Lung (tissue), 12 donors: ENCODE data around the gene PRR5. TPM values are rescaled to one million over a fixed set of nuclear protein-coding genes. Genes with fewer than 3 reads are reported as not detected.

Experiments
- ATAC-seq: fragments of 200-7000 bp; cut with Tn5 transposase; one replicate; pipeline ENCODE4 v1.9.1; 2020; ENCODE audit warnings: moderate number of reproducible peaks; ENCODE audit not compliant: insufficient read depth, low FRiP score
- DNase-seq, 3 donors: peaks; one replicate each; pipeline ENCODE4 v3.0.0-alpha.2; 2013 to 2017
- H3K27ac ChIP-seq, 2 donors: one replicate each; pipeline ENCODE4 v1.5.1; 2013; ENCODE audit warnings: mild to moderate bottlenecking in 2 of 2, moderate library complexity in 2 of 2, control low read depth in 1 of 2, inconsistent platforms in 1 of 2, low read depth in 1 of 2, low read length in 1 of 2
- H3K27me3 ChIP-seq, 3 donors: one replicate each; pipeline ENCODE4 v1.5.1; 2013; ENCODE audit warnings: low read length in 2 of 3; ENCODE audit not compliant: control insufficient read depth in 3 of 3, insufficient read depth in 3 of 3
- H3K36me3 ChIP-seq, 4 donors: one replicate each; pipeline ENCODE4 v1.5.1; 2013; ENCODE audit warnings: low read length in 4 of 4, mild to moderate bottlenecking in 1 of 4, moderate library complexity in 1 of 4; ENCODE audit not compliant: control insufficient read depth in 4 of 4, insufficient read depth in 4 of 4
- H3K4me1 ChIP-seq, 5 donors: one replicate each; pipeline ENCODE4 v1.5.1; 2013; ENCODE audit warnings: low read length in 5 of 5, mild to moderate bottlenecking in 2 of 5, moderate library complexity in 1 of 5; ENCODE audit not compliant: control insufficient read depth in 5 of 5, insufficient read depth in 5 of 5
- H3K4me3 ChIP-seq: one replicate; pipeline ENCODE4 v1.5.1; 2013; ENCODE audit warnings: mild to moderate bottlenecking, control low read depth, moderate library complexity
- H3K9ac ChIP-seq, 2 donors: one replicate each; pipeline ENCODE4 v1.5.1; 2013; ENCODE audit warnings: low read length in 2 of 2, control low read depth in 1 of 2; ENCODE audit not compliant: insufficient read depth in 1 of 2
- H3K9me3 ChIP-seq, 4 donors: one replicate each; pipeline ENCODE4 v1.5.1; 2013; ENCODE audit warnings: low read length in 3 of 4, mild to moderate bottlenecking in 1 of 4, moderate library complexity in 1 of 4; ENCODE audit not compliant: control insufficient read depth in 4 of 4, insufficient read depth in 3 of 4
- CTCF ChIP-seq: IDR thresholded peaks from 2 replicates; pipeline ENCODE4 v1.5.1; 2012; ENCODE audit warnings: mild to moderate bottlenecking; ENCODE audit errors: control extremely low read depth, extremely low read depth
- WGBS, 2 donors: extraction: QIAGEN DNeasy Blood & Tissue Kit; methylation state at CpG; one replicate each; pipeline ENCODE4 v1.1.7; 2013; 5-methylcytosine and 5-hydroxymethylcytosine counted together
- polyA plus RNA-seq, 2 donors: library from polyadenylated mRNA; stranded (reverse); fragments of 200-250 nt; gene quantifications; one replicate each; pipeline ENCODE4 v1.2.1, GENCODE V29; 2013
- total RNA-seq, 2 donors: library from RNA; depleted of rRNA in 1 of 2; stranded (reverse); fragments of >200 nt in 1 of 2; gene quantifications; one replicate each; pipeline ENCODE4 v1.2.1, GENCODE V29; 2014 to 2021
- donor health status: control.
- donor health status: control.
- donor health status: Bipolar disorder and iron deficiency.
- donor health status: healthy.
- donor health status: DM: yes; HTN: yes; CAD: no.

The PRR5 gene
- total and polyA plus RNA-seq, 4 donors: 9.1 to 17.3 (median 11.1) TPM

- Histone ChIP-seq H3K4me1 (peaks cover 0 to 18% (median 8%) of the 10 kb centered on the region in 5 donors), H3K4me3 (no peak overlapping the region), H3K9ac (no peak overlapping the region), H3K36me3 (no peaks in the 10 kb centered on the region), H3K27ac (no peak overlapping the region), H3K9me3 (no peaks in the 10 kb centered on the region), H3K27me3 (no peaks in the 10 kb centered on the region)
- no peak for TF ChIP-seq CTCF
- ATAC-seq: no peak
- no peak for DNase-seq
- WGBS, 2 donors: 92 to 94% methylated on average over 4 of the region's 4 CpGs
These were observed 3.0 kb downstream of the PRR5 start for GRCh38 chr22:44705022-44705297.

DNA sequence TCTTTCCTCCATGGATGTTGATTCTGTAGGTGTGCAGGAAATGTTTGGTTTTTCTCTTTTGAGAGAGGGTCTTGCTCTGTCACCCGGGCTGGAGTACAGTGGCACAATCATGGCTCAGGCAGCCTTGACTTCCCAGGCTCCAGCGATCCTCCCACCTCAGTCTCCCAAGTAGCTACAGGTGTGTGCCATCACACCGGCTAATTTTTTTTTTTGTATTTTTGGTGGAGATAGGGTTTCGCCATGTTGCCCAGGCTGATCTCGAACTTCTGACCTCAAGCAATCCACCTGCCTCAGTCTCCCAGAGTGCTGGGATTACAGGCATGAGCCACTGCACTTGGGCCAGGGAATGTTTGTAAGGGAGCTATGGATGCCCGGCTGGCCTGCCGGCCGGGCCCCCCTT is 4.5 kb downstream of the PRR5 start:
- H3K4me3 ChIP-seq: no peak overlapping the region
- H3K27me3 ChIP-seq: no peaks in the 10 kb centered on the region
- H3K9me3 ChIP-seq: no peaks in the 10 kb centered on the region
- H3K4me1 ChIP-seq: peaks cover 0 to 21% (median 8%) of the 10 kb centered on the region in 5 donors
- no peak overlapping the region for H3K27ac ChIP-seq
- ATAC-seq (no peak), DNase-seq (no peak)
- no peaks in the 10 kb centered on the region for H3K36me3 ChIP-seq
- H3K9ac ChIP-seq: no peak overlapping the region
- TF ChIP-seq CTCF: no peak
- 81 to 94% methylated on average over 8 of the region's 8 CpGs for WGBS, 2 donors

- ATAC-seq: no peak
- Histone ChIP-seq H3K27me3 (no peaks in the 10 kb centered on the region), H3K27ac (no peak overlapping the region), H3K9ac (no peak overlapping the region), H3K9me3 (no peaks in the 10 kb centered on the region), H3K4me3 (no peak overlapping the region), H3K36me3 (no peaks in the 10 kb centered on the region), H3K4me1 (peaks cover 0 to 25% (median 8%) of the 10 kb centered on the region in 5 donors)
- DNase-seq: no peak
- WGBS, 2 donors: 87 to 96% methylated on average over 10 of the region's 10 CpGs
- no peak for TF ChIP-seq CTCF
These were observed 5.2 kb downstream of the PRR5 start for GRCh38 chr22:44707178-44707577.

GRCh38 chr22:44707752-44708151 is 5.7 kb downstream of the PRR5 start:
- H3K9ac ChIP-seq: no peak overlapping the region
- H3K36me3 ChIP-seq: no peaks in the 10 kb centered on the region
- no peak for DNase-seq
- H3K27me3 ChIP-seq: no peaks in the 10 kb centered on the region
- H3K4me1 ChIP-seq: peaks cover 0 to 25% (median 5%) of the 10 kb centered on the region in 5 donors
- no peak for ATAC-seq
- 95 to 96% methylated on average over 11 of the region's 11 CpGs for WGBS, 2 donors
- H3K4me3 ChIP-seq: no peak overlapping the region
- no peaks in the 10 kb centered on the region for H3K9me3 ChIP-seq
- H3K27ac ChIP-seq: no peak overlapping the region
- no peak for TF ChIP-seq CTCF
